Tracheal epithelial cell (primary cell): ENCODE results near the gene TEDDM1. TPM values are rescaled to one million over a fixed set of nuclear protein-coding genes. Genes with fewer than 3 reads are reported as not detected.

Experiments used
- total RNA-seq: library from RNA; depleted of rRNA; stranded (reverse); fragments of >200 nt; gene quantifications from 2 replicates; pipeline ENCODE4 v1.2.1, GENCODE V29; 2014

The TEDDM1 gene
- not detected in 2 replicates for total RNA-seq

DNA sequence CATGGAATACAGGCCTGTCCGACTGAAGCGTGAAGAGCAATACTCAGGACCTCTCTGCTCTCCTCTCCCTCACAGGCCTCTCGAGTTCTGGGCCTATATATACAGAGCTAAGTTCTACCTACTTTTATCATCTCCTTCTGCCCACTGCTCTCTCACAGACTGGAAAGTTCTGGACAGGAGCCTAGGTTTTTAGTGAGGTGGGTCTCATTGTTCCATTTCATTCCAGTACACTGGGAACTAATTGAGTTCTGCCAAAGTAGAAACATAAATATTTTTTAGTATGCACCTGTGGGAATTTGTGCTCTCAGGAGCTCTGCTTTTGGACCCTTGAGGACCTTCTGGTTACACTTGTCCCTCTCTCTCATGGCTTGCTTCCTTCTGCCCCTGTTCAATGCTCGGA, at the start of gene TEDDM1:
TEDDM1 (minus strand) TSS at position 101 of the 400 bp plus-strand sequence. CDS start 182 bp downstream, outside the sequence.

GRCh38 chr1:182450087-182450486, 49.6 kb upstream of the TEDDM1 start, which contains the start of gene RGSL1:
Gene RGSL1, plus strand, starts transcription at chr1:182450146. Its CDS starts 20 bp downstream, at chr1:182450166.

DNA sequence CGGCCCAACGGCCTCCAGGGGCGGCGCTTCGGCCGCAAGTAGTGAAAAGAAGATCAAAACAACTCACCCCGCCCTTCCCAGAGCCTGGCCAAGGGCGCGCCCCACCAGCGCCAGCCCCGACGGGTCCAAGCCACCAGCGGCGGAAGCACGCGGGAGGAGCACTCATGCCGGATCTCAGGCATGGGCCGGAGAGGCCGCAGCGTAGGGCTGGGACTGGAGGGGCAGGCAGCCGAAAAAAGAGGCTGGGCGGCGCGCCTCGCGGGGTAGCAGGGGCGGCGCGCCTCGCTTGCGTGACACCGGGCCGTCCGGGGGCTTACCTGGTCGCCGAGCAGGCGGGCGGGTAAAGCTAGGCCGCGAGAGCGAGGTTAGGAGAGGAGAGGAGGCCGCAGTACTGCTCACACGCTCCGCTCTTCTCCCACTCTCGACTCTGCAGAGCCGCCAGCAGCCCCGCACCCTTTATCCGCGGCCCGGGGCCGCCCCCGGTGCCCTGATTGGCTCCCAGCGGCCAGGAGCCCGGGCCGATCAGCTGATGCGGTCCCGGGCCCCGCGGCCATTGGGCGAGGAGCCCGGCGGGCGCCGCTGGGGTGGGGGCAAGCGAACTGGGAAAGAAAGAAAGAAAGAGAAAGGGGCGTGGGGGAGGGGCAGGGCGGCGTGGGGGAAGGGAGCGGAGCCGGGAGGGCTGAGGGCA, 9.0 kb downstream of the TEDDM1 start, which contains the start of gene GLUL:
GLUL (minus strand) TSS at position 429 of the 688 bp plus-strand sequence. CDS start 3,053 bp downstream, outside the sequence.

Other genes starting within 250 kb of the TEDDM1 start
- 375 and 637 TPM in 2 replicates for gene GLUL, start 8.9 kb downstream of the TEDDM1 start, total RNA-seq
- gene RGSL1, start 49.5 kb upstream of the TEDDM1 start, total RNA-seq: not detected in 2 replicates
- 5.5 and 5.8 TPM in 2 replicates for gene RNASEL, start 188.6 kb upstream of the TEDDM1 start, total RNA-seq
- 0.72 and 3.0 TPM in 2 replicates for gene RGS16, start 203.7 kb upstream of the TEDDM1 start, total RNA-seq